B cell (primary cell): ENCODE results near the gene RALY.

Source experiments
- CTCF ChIP-seq: fragments of 200-600 bp; IDR thresholded peaks from one replicate; pipeline ENCODE4 v1.8.0; 2022; ENCODE audit warnings: antibody characterized with exemption, mild to moderate bottlenecking
- EZH2 ChIP-seq: IDR thresholded peaks from 2 replicates; pipeline ENCODE4 v1.6.1; 2012; ENCODE audit warnings: borderline replicate concordance, low read depth, mild to moderate bottlenecking, moderate library complexity, low read length; ENCODE audit not compliant: insufficient read depth, poor library complexity, severe bottlenecking

GRCh38 chr20:34018166-34018565, 24.5 kb downstream of the RALY start:
- no peak for TF ChIP-seq EZH2
- no peak for TF ChIP-seq CTCF
